SK-N-MC (cell line): ENCODE results near the gene TMUB1.

Source experiments
- DNase-seq: peaks from one replicate; pipeline ENCODE4 v3.0.0-alpha.2; 2011; ENCODE audit warnings: low read depth, low spot score
- H3K27ac ChIP-seq: fragments of 200-600 bp; sonication (generic); 2 replicates; pipeline ENCODE4 v1.5.1; 2016; ENCODE audit warnings: mixed run types
- H3K36me3 ChIP-seq: fragments of 200-600 bp; sonication (generic); 2 replicates; pipeline ENCODE4 v1.6.1; 2017; ENCODE audit warnings: antibody characterized with exemption, low read length, mixed read lengths; ENCODE audit not compliant: insufficient read depth
- H3K4me3 ChIP-seq: fragments of 200-600 bp; sonication (generic); 2 replicates; pipeline ENCODE4 v1.5.1; 2016
- H3K9ac ChIP-seq: fragments of 200-600 bp; sonication (generic); 2 replicates; pipeline ENCODE4 v1.8.0; 2017; ENCODE audit warnings: mixed run types, mixed read lengths; ENCODE audit not compliant: insufficient read length
- H3K9me3 ChIP-seq: fragments of 200-600 bp; sonication (generic); 2 replicates; pipeline ENCODE4 v1.6.1; 2017; ENCODE audit warnings: low read depth, mild to moderate bottlenecking, antibody characterized with exemption, low read length, moderate library complexity, mixed read lengths
- EZH2 ChIP-seq: fragments of 200-600 bp; sonication (generic); IDR thresholded peaks from one replicate; pipeline ENCODE4 v1.6.1; 2017; ENCODE audit warnings: antibody characterized with exemption
- FOXP2 ChIP-seq: optimal IDR thresholded peaks from 2 replicates; pipeline ENCODE3; 2011; ENCODE audit warnings: mild to moderate bottlenecking, moderate library complexity; ENCODE audit not compliant: insufficient read depth; ENCODE audit errors: extremely low read length, control extremely low read depth
- POLR2AphosphoS5 ChIP-seq: IDR thresholded peaks from 2 replicates; pipeline ENCODE4 v1.6.1; 2012; ENCODE audit warnings: mild to moderate bottlenecking, low read depth, low read length, borderline replicate concordance

Gene TMUB1

GRCh38 chr7:151086802-151087244 lies 3.5 kb upstream of the TMUB1 start:
- Histone ChIP-seq H3K4me3 (peak overlapping the region; percentile 98), H3K27ac (no peak overlapping the region), H3K36me3 (no peaks in the 10 kb centered on the region; the same call in 1 of the 2 replicates), H3K9me3 (no peaks in the 10 kb centered on the region), H3K9ac (peak overlapping the region; percentile 88)
- TF ChIP-seq FOXP2 = no peak
- TF ChIP-seq POLR2AphosphoS5 = no peak
- no peak for TF ChIP-seq EZH2
- no peak for DNase-seq

- Histone ChIP-seq H3K9me3 (no peaks in the 10 kb centered on the region), H3K4me3 (peak within 1 kb of the TSS; percentile 98), H3K27ac (0 out of 2 replicates have a peak within 1 kb of the TSS, but pooled peaks have one; percentile 13), H3K36me3 (no peaks in the 10 kb centered on the region; the same call in 1 of the 2 replicates), H3K9ac (peak within 1 kb of the TSS; percentile 88)
- DNase-seq = no peak
- no peak for TF ChIP-seq EZH2
- no peak for TF ChIP-seq FOXP2
- TF ChIP-seq POLR2AphosphoS5 = peak; percentile 56; the same call in 1 of the 2 replicates
Measured at GRCh38 chr7:151085691-151086620, 2.7 kb upstream of the TMUB1 start, which contains the start of gene AGAP3. AGAP3 (plus strand) TSS chr7:151086475; CDS start chr7:151086742, 267 bp downstream.

- H3K27ac ChIP-seq = no peak overlapping the region
- no peak overlapping the region; the same call in 1 of the 2 replicates for H3K4me3 ChIP-seq
- TF ChIP-seq EZH2 (no peak), FOXP2 (no peak), POLR2AphosphoS5 (no peak)
- no peaks in the 10 kb centered on the region for H3K9me3 ChIP-seq
- no peaks in the 10 kb centered on the region for H3K36me3 ChIP-seq
- DNase-seq = no peak
- H3K9ac ChIP-seq = no peak overlapping the region
Measured at GRCh38 chr7:151085329-151085690, 2.0 kb upstream of the TMUB1 start.

- no peak overlapping the region for H3K27ac ChIP-seq
- H3K4me3 ChIP-seq = peak overlapping the region; percentile 97
- H3K9ac ChIP-seq = no peak overlapping the region
- H3K9me3 ChIP-seq = no peaks in the 10 kb centered on the region
- DNase-seq = no peak
- no peaks in the 10 kb centered on the region for H3K36me3 ChIP-seq
- TF ChIP-seq POLR2AphosphoS5 (no peak), FOXP2 (no peak), EZH2 (no peak)
Measured at GRCh38 chr7:151083824-151084160, 499 bp upstream of the TMUB1 start.

- Histone ChIP-seq H3K9me3 (no peaks in the 10 kb centered on the region), H3K9ac (peak overlapping the region; percentile 97), H3K36me3 (no peaks in the 10 kb centered on the region), H3K4me3 (peak overlapping the region; percentile 97), H3K27ac (peak overlapping the region; percentile 4)
- TF ChIP-seq EZH2 = no peak
- no peak for TF ChIP-seq POLR2AphosphoS5
- TF ChIP-seq FOXP2 = no peak
- DNase-seq = no peak
Measured at GRCh38 chr7:151082141-151083070, 887 bp downstream of the TMUB1 start.

GRCh38 chr7:151081170-151082101 lies 1.9 kb downstream of the TMUB1 start:
- H3K4me3 ChIP-seq = peak overlapping the region; percentile 97
- H3K27ac ChIP-seq = peak overlapping the region; percentile 83
- H3K36me3 ChIP-seq = no peaks in the 10 kb centered on the region; the same call in 1 of the 2 replicates
- H3K9me3 ChIP-seq = no peaks in the 10 kb centered on the region
- H3K9ac ChIP-seq = peak overlapping the region; percentile 97
- no peak for DNase-seq
- TF ChIP-seq EZH2 (no peak), FOXP2 (no peak), POLR2AphosphoS5 (no peak)

GRCh38 chr7:151080522-151081169 lies 2.6 kb downstream of the TMUB1 start, which contains the start of gene FASTK:
FASTK (minus strand) TSS chr7:151080809; CDS start chr7:151080766, 43 bp downstream.
- no peak for TF ChIP-seq EZH2
- peak; percentile 92 for TF ChIP-seq POLR2AphosphoS5
- peak; percentile 67 for TF ChIP-seq FOXP2
- Histone ChIP-seq H3K27ac (peak within 1 kb of the TSS; percentile 83), H3K9ac (peak within 1 kb of the TSS; percentile 97), H3K4me3 (peak within 1 kb of the TSS; percentile 97), H3K9me3 (no peaks in the 10 kb centered on the region), H3K36me3 (peaks cover 7% of the 10 kb centered on the region; the same call in 1 of the 2 replicates)
- no peak for DNase-seq
